NCI-H82 (cell line): Measurements from ENCODE around the gene PTPRD.

Experiments
- DNase-seq: peaks from one replicate; lab custom pipeline; 2025; lab: John Stamatoyannopoulos, UW

The PTPRD gene

GRCh38 chr9:9753266-9753665 lies 859.5 kb downstream of the PTPRD start:
- DNase-seq = no peak

GRCh38 chr9:9752722-9753121 lies 860.1 kb downstream of the PTPRD start:
- peak; percentile 20 for DNase-seq

GRCh38 chr9:9751996-9752395 lies 860.8 kb downstream of the PTPRD start:
- peak; percentile 85 for DNase-seq

- DNase-seq = peak; percentile 0
These were observed 862.1 kb downstream of the PTPRD start for GRCh38 chr9:9750719-9751118.

- no peak for DNase-seq
These were observed 863.2 kb downstream of the PTPRD start for GRCh38 chr9:9749591-9749990.

GRCh38 chr9:9747787-9748186 lies 865.0 kb downstream of the PTPRD start:
- no peak for DNase-seq

GRCh38 chr9:9746826-9747225 lies 866.0 kb downstream of the PTPRD start:
- no peak for DNase-seq

- DNase-seq = no peak
These were observed 869.0 kb downstream of the PTPRD start for GRCh38 chr9:9743822-9744221.

- no peak for DNase-seq
These were observed 882.6 kb downstream of the PTPRD start for GRCh38 chr9:9730174-9730573.

GRCh38 chr9:9729082-9729481 lies 883.7 kb downstream of the PTPRD start:
- DNase-seq = peak; percentile 14

- DNase-seq = no peak
These were observed 893.3 kb downstream of the PTPRD start for GRCh38 chr9:9719373-9720112.

- no peak for DNase-seq
These were observed 894.1 kb downstream of the PTPRD start for GRCh38 chr9:9718691-9719090.

- no peak for DNase-seq
These were observed 933.4 kb downstream of the PTPRD start for GRCh38 chr9:9679433-9679832.

- DNase-seq = no peak
These were observed 938.3 kb downstream of the PTPRD start for GRCh38 chr9:9674461-9674860.

- DNase-seq = no peak
These were observed 942.3 kb downstream of the PTPRD start for GRCh38 chr9:9670454-9670853.

- DNase-seq = no peak
These were observed 967.8 kb downstream of the PTPRD start for GRCh38 chr9:9645006-9645405.

- no peak for DNase-seq
These were observed 981.5 kb downstream of the PTPRD start for GRCh38 chr9:9631284-9631683.

GRCh38 chr9:9625248-9625647 lies 987.6 kb downstream of the PTPRD start:
- DNase-seq = peak; percentile 3

- DNase-seq = no peak
These were observed 989.3 kb downstream of the PTPRD start for GRCh38 chr9:9623506-9623905.

- no peak for DNase-seq
These were observed 991.4 kb downstream of the PTPRD start for GRCh38 chr9:9621355-9621940.

- no peak for DNase-seq
These were observed 992.1 kb downstream of the PTPRD start for GRCh38 chr9:9620736-9621135.

- no peak for DNase-seq
These were observed 997.7 kb downstream of the PTPRD start for GRCh38 chr9:9615086-9615485.

- no peak for DNase-seq
These were observed 998.2 kb downstream of the PTPRD start for GRCh38 chr9:9614607-9615006.

- DNase-seq = no peak
These were observed 1000.0 kb downstream of the PTPRD start for GRCh38 chr9:9612755-9613154.
